ENCODE results near the gene CSNK1E.

Gene CSNK1E

GRCh38 chr22:38327396-38327795 lies 10.2 kb upstream of the CSNK1E start:
- no peak for DNase-seq

- no peak for DNase-seq
These were observed 8.4 kb upstream of the CSNK1E start for GRCh38 chr22:38325587-38325986.

DNA sequence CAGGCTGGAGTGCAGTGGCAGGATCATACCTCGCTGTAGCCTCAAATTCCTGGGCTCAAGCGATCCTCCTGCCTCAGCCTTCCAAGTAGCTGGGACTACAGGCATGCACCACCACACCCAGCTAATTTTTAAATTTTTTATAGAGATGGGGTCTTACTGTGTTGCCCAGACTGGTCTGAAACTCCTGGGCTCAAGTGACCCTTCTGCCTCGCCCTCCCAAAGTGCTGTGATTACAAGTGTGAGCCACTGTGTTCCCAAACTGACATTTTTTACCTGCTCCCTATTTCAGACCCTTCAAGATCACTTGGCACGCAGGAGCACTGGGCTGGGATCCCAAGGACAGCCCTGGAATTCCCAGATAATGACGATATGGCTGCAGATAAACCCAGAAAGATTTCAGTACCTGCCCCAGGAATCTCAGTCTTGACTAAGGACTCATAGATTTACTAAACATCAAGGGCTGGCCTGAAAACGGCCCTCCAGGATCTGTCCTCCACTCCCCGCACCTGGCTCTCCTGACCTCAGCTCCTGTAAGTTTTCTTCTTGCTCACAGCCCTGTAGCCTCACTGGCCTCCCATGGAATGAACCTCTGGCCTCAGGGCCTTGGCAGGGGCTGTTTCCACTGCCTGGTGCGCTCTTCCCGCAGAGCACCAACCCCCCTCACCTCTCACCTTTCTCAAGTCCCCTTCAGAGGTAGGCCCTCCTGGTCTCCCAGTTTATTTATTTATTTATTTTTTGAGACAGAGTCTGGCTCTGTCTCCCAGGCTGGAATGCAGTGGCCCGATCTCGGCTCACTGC lies 3.6 kb upstream of the CSNK1E start:
- no peak for DNase-seq

GRCh38 chr22:38318792-38319773 lies 1.9 kb upstream of the CSNK1E start:
- no peak for DNase-seq

DNA sequence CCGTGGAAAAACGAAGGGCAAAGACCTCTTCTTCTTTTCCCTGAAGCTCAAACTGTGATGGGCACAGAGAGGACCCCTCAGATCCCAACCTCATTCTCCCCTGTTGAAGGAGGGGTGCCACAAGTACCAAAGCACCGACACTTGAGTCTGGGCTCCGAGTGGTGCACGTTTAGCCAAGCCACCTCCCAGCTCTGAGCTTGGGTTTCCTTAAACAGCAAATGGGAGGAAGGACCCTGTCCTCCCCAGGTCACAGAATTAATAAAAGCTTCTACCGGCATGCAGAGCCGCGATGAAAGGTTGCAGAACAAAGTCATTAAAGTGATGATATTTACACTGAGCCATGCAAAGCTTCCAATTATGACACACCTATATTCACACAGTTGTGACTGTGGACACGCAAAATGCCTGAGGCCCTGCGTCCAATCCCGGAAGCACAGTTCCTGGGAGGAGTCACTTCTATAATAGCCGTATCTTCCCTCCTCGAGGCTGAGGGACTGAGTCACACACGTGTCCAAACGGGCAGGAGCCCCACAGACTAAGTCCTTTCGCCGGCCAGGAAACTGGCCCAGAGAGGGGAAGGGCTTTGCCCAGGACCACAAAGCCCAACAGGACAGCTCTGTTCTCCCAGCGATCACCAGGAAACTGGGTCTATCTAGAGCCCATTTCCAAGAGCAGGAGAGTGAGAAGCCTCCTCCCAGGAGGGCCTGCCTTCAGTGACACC lies 922 bp upstream of the CSNK1E start:
- DNase-seq = no peak

- DNase-seq = peak; percentile 11 to 43
These were observed 690 bp downstream of the CSNK1E start for GRCh38 chr22:38316364-38317121.

DNA sequence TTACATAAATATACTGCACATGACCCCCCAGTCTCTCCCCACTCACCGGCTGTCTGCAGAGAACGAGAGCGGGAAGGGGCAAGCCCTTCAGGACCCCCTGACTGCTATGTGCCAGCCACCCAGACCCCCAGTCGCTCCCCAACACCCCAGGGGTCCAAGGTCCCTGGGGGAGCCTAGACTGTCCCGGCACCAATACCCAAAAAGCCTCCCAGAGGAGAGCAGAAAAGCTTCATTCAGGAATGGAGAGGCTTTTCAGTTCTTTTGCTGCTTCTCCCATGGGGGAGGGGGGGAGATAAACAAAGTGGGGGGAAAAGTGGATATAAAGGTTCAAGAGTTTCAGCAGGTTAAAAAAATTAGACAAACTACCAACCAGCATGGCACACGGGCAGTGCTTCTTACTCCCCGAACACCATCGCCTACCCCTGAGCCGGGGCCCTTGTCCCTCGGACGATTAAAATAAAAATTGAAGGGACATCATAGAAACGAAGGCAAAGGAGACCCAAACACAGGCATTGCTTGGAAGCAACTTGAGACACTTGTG lies 1.3 kb downstream of the CSNK1E start:
- no peak for DNase-seq

DNA sequence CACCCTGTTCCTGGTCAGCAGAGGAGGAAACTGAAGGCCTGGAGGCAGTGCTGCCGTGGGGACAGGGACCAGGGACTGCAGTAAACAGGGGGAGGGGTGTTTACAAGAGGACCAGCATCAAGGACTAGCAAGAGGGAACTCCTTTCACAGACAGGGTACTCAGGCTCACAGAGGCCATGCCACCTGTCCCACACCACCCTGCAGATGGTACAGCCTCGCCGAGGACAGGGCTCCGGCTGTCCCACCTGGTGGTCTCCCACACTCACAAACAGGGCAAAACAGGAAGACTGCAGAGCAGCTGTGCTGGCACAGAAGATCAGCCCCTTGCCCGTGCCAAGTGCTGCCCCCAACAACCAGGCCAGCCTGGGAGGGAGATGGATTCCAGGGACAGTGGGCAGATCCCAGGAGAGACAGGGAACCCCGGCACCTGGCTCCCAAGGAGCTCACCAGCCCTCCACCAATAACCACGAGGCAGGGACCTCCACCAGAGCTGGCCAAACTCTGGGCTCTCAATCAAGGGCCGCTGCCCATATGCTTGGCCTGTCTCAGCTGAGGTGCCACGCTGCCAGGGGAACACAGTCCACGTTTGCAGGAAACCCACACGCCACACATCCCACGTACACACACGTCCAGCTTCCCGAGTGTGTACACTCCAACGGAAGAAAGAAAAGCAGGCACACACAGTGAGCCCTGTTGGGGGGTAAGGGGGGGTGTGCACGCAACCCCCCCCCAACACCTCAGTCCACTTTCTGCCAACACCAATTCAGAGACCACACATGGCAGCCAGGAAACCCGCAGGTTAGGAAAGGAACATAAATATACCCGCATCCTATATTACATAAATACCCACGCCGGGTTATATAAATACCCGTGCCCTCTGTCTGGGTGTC lies 2.1 kb downstream of the CSNK1E start:
- DNase-seq = no peak

- DNase-seq = no peak
These were observed 2.9 kb downstream of the CSNK1E start for GRCh38 chr22:38314051-38314932.

GRCh38 chr22:38313384-38313955 lies 3.8 kb downstream of the CSNK1E start:
- DNase-seq = no peak

- no peak for DNase-seq
These were observed 4.9 kb downstream of the CSNK1E start for GRCh38 chr22:38312261-38312800.

DNA sequence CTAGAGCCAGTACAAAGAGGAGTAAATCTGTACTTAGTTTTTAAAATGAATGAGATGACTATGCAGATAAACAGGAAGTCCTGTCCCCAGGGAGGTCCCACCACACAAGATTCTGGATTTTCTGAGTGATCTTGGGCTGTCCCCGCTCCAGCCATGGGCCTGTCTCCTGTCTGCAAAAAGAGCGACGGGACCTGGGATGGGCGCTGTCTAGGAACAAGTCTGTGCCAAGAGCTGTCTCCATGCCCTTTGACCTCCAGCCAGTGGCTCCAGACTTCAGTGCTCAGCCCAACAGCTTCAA lies 6.0 kb downstream of the CSNK1E start:
- DNase-seq = peak in 1 of 2 donors; percentile 11

- no peak for DNase-seq
These were observed 6.5 kb downstream of the CSNK1E start for GRCh38 chr22:38310518-38311322.

DNA sequence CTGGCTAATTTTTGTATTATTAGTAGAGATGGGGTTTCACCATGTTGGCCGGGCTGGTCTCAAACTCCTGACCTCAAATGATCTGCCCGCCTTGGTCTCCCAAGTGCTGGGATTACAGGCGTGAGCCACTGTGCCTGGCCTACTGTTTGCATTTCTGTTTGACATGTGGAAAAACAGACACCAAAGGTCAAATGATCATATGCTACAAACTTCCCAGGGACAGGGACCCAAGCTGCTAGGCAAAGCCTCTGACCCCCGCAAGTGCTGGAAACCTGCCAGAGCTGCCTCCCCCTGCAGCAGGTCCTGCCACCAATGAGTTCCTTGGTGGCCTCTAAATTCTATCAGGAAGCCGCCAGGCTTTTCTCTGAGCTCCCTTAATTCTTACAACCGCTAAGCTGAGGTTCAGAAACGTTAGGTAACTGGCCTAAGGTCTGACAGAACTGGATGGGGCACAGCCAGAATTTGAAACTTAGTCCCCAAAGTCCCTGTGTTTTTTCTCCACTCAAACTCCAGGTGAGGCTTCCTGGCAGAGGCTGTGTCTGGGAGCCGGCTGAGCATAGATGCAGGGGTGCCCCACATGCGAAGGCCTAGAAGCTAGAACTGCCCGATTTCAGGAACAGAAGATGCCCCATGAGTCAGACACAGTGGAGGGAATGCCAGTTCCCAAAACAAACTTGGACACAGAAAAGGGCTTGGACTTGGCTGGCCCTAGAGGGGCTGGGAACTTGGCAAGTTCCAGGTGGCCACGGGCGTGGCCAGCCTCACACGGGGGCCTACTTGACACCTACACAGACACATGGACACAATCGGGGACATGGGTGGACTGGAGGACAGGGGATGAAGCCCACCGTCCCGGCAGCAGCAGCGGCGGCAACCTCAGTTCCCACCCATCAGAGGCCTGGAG lies 7.4 kb downstream of the CSNK1E start:
- DNase-seq = no peak

- no peak for DNase-seq
These were observed 8.3 kb downstream of the CSNK1E start for GRCh38 chr22:38308791-38309498.
